Astrocyte of the cerebellum (primary cell): Measurements from ENCODE around the gene LMNA.

Source experiments
- DNase-seq: peaks from one replicate; pipeline ENCODE4 v3.0.0-alpha.2; 2011; ENCODE audit warnings: low read depth
- H3K4me3 ChIP-seq: 2 replicates; pipeline ENCODE4 v1.5.1; 2011; ENCODE audit warnings: mild to moderate bottlenecking, low read depth, low read length, moderate library complexity
- in situ Hi-C: cut with HindIII; loops from 2 replicates; pipeline ENCODE4 v1.10.0; 2017; ENCODE audit warnings: low sequenced_read_pairs
- TF ChIP-seq, protein P1 (sequence below): IDR thresholded peaks from 2 replicates; pipeline ENCODE4 v1.5.1; 2012; ENCODE audit warnings: low read length, low read depth, moderate library complexity, mild to moderate bottlenecking; ENCODE audit errors: missing control alignments

The LMNA gene

GRCh38 chr1:156148216-156148615 is 33.7 kb downstream of the LMNA start:
- no peak overlapping the region for H3K4me3 ChIP-seq
- TF ChIP-seq, protein P1, sequence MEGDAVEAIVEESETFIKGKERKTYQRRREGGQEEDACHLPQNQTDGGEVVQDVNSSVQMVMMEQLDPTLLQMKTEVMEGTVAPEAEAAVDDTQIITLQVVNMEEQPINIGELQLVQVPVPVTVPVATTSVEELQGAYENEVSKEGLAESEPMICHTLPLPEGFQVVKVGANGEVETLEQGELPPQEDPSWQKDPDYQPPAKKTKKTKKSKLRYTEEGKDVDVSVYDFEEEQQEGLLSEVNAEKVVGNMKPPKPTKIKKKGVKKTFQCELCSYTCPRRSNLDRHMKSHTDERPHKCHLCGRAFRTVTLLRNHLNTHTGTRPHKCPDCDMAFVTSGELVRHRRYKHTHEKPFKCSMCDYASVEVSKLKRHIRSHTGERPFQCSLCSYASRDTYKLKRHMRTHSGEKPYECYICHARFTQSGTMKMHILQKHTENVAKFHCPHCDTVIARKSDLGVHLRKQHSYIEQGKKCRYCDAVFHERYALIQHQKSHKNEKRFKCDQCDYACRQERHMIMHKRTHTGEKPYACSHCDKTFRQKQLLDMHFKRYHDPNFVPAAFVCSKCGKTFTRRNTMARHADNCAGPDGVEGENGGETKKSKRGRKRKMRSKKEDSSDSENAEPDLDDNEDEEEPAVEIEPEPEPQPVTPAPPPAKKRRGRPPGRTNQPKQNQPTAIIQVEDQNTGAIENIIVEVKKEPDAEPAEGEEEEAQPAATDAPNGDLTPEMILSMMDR = no peak
- no peak for DNase-seq
- in situ Hi-C loops = no loop called here

DNA sequence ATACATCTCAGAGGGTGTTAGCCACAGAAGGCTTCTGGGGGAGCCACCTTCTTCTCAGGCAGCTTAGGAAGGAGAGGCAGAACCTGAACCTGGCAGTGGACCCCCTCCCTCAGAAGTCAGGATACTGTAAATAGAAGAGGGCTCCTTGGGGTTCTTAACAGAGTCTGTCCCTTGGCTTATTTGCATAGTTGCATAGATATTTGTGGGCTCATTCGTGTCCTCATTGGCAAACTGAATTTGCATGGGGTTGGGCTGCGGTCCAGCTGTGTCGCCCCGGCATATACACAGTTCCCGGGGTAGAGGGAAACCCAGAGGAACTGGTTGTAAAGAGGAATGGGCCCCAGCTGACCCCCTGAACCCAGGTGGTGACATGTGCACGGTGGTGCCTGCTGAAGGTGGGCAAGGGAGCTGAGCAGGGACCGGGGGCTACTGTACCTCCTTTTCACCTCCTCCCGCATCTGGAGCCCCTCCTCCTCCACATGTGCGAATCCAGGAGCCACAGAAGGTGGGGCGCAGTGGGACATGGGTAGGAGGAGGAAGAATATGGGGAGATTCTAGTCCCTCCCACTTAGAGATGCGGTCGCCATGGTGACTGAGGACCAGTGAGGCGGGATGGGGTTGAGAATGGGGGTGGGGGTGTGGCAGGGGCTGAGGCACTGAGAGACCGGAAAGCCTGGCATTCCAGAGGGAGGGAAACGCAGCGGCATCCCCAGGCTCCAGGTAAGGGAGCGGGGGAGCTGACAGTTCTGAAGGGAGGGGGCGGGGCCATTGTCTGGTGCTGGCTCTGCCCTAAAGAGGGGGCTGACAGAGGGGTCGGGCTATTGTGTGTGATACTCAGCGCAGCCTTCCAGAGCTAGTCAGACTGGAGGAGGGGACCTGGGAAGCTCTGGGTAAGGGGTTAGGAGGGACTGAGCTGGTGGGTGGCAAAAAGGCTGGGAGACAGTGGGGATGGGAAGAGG is 35.1 kb downstream of the LMNA start:
- in situ Hi-C loops = no loop called here
- no peak for DNase-seq
- H3K4me3 ChIP-seq = no peak overlapping the region
- TF ChIP-seq, protein P1 = no peak

- no peak for DNase-seq
- TF ChIP-seq, protein P1 = no peak
- in situ Hi-C loops = no loop called here
- H3K4me3 ChIP-seq = no peak overlapping the region
These were observed 36.0 kb downstream of the LMNA start for GRCh38 chr1:156150333-156151011.

GRCh38 chr1:156151093-156151688 is 36.7 kb downstream of the LMNA start:
- no peak overlapping the region for H3K4me3 ChIP-seq
- no peak for DNase-seq
- TF ChIP-seq, protein P1 = no peak
- in situ Hi-C loops = no loop called here

DNA sequence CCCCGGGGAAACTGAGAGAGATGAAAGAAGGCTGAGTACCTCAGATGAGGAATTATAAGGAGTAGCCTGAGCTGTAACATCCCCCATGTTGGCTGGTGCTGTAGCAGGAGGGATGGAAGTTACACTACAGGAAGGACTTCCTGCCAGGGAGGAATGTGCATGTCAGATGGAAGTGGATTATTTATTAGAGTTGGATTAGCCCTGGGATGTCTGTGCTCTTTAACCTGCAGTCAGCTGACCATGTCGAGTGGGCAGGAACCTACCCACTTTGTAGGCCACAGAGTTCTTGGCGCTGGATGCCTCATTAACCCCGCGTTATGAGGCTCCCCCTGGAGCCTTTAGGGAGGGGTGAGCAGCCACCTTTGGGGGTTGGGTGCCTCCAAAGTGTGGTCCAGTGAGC is 38.1 kb downstream of the LMNA start:
- H3K4me3 ChIP-seq = no peak overlapping the region
- in situ Hi-C loops = no loop called here
- no peak for DNase-seq
- TF ChIP-seq, protein P1 = no peak

GRCh38 chr1:156153362-156153761 is 38.9 kb downstream of the LMNA start, which contains the start of gene SEMA4A:
SEMA4A (plus strand) TSS chr1:156153585; CDS start chr1:156154579, 994 bp downstream.
- no peak within 1 kb of the TSS for H3K4me3 ChIP-seq
- DNase-seq = no peak
- in situ Hi-C loops = no loop called here
- TF ChIP-seq, protein P1 = no peak
